Pulmonary artery endothelial cell (primary cell): ENCODE data around the gene NUP62. TPM values are rescaled to one million over a fixed set of nuclear protein-coding genes. Genes with fewer than 3 reads are reported as not detected.

Experiments
- total RNA-seq: library from RNA; depleted of rRNA; stranded (reverse); fragments of >200 nt; gene quantifications from 2 replicates; pipeline ENCODE4 v1.2.3, GENCODE V29; 2014

The NUP62 gene
- total RNA-seq, 1 donor from 2014 or later = 33.8 TPM

Other genes with a start within 250 kb of the NUP62 start
- gene ADM5, start 239.9 kb downstream of the NUP62 start, total RNA-seq = 0.40 and 0.74 TPM in 2 replicates
- gene CPT1C, start 238.4 kb downstream of the NUP62 start, total RNA-seq = 20.0 and 24.7 TPM in 2 replicates
- gene TSKS, start 166.2 kb downstream of the NUP62 start, total RNA-seq = not detected in 2 replicates
- gene AP2A1, start 162.5 kb downstream of the NUP62 start, total RNA-seq = 65.3 and 65.6 TPM in 2 replicates
- gene FUZ, start 116.2 kb downstream of the NUP62 start, total RNA-seq = 23.9 and 34.9 TPM in 2 replicates
- gene MED25, start 111.2 kb downstream of the NUP62 start, total RNA-seq = 13.1 and 13.8 TPM in 2 replicates
- 47.3 and 65.2 TPM in 2 replicates for gene PTOV1, start 78.3 kb downstream of the NUP62 start, total RNA-seq
- 47.2 and 48.2 TPM in 2 replicates for gene PNKP, start 61.9 kb downstream of the NUP62 start, total RNA-seq
- 7.6 and 11.2 TPM in 2 replicates for gene AKT1S1, start 52.1 kb downstream of the NUP62 start, total RNA-seq
- 7.1 and 7.3 TPM in 2 replicates for gene TBC1D17, start 51.8 kb downstream of the NUP62 start, total RNA-seq
- 3.3 and 4.7 TPM in 2 replicates for gene IL4I1, start 32.6 kb downstream of the NUP62 start, total RNA-seq
- 5.1 and 5.2 TPM in 2 replicates for gene ATF5, start 299 bp downstream of the NUP62 start, total RNA-seq
- not detected in 2 replicates for gene SIGLEC11, start 31.7 kb upstream of the NUP62 start, total RNA-seq
- gene VRK3, start 95.9 kb upstream of the NUP62 start, total RNA-seq = 16.4 and 22.4 TPM in 2 replicates
- 7.3 and 10.4 TPM in 2 replicates for gene ZNF473, start 96.5 kb upstream of the NUP62 start, total RNA-seq
- not detected in 2 replicates for gene IZUMO2, start 233.8 kb upstream of the NUP62 start, total RNA-seq